ENCODE measurements around the gene SLC24A5. TPM values are rescaled to one million over a fixed set of nuclear protein-coding genes. Genes with fewer than 3 reads are reported as not detected.

Gene SLC24A5
- total RNA-seq, 1 experiment from 2014 or later = not detected

DNA sequence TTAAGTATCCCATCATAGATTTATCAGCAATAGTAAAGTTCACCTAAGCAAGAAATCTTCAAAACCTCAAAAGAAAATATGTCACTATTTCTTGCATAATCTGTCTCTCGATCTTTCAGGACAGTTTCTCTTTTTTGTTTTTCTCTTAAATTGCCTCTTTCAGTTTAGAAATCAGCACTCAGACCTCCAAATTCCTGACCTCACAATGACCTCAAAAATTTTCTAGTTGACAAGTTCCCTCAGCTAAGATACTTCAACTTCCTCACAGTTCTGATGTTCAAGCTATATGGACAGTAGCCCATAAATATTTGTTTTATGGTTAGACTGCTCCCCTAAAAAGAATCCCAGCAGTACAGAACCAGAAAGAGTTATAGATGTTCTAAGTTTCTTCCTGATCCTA, 24.1 kb downstream of the SLC24A5 start:
- no TSS peak for BruUV-seq (replicated peaks)
- CTCF ChIA-PET = no interaction called here

DNA sequence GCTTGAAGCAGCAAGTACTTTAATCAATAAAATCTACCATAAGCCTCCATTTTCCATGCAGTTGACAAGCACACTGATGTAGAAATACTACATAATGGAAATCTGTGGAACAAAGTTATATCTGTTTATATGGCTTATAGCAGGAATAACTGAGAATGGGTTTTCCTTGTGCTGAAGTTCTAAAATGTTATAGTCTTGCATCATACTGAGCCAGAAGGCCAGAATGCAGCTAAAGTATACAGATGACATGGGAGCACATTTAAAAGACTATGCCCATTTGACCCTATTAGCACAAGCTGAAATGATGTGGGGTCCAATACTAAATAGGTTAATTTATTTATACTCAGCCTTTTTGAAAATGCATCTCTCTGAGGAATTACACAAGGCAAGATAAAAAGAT, 25.1 kb downstream of the SLC24A5 start:
- intact Hi-C loops (cut with micrococcal nuclease; ENCODE audit: unreplicated experiment) = no loop called here
- Histone ChIP-seq H3K36me3 (ENCODE audit: control insufficient read depth, insufficient read depth, low read length) (no peaks in the 10 kb centered on the region), H3K27me3 (replicated peaks; ENCODE audit: control insufficient read depth, insufficient read depth, low read length) (no peaks in the 10 kb centered on the region), H3K4me3 (ENCODE audit: low read depth, low read length) (no peak overlapping the region), H3K9me3 (no peaks in the 10 kb centered on the region), H3K4me1 (no peaks in the 10 kb centered on the region)
- Mint-ChIP-seq H3K4me1 (ENCODE audit: low read depth, unreplicated experiment) (no peaks in the 10 kb centered on the region), H3K27me3 (ENCODE audit: insufficient read depth, unreplicated experiment) (no peaks in the 10 kb centered on the region), H3K36me3 (ENCODE audit: insufficient read depth, unreplicated experiment) (peaks cover 6% of the 10 kb centered on the region), H3K9me3 (ENCODE audit: unreplicated experiment) (no peaks in the 10 kb centered on the region), H3K27ac (ENCODE audit: unreplicated experiment) (no peak overlapping the region), H3K4me3 (ENCODE audit: unreplicated experiment) (no peak overlapping the region)
- CTCF ChIA-PET = no interaction called here
- POLR2A ChIA-PET = no interaction called here
- DNase-seq = no peak
- TF ChIP-seq, protein P1, sequence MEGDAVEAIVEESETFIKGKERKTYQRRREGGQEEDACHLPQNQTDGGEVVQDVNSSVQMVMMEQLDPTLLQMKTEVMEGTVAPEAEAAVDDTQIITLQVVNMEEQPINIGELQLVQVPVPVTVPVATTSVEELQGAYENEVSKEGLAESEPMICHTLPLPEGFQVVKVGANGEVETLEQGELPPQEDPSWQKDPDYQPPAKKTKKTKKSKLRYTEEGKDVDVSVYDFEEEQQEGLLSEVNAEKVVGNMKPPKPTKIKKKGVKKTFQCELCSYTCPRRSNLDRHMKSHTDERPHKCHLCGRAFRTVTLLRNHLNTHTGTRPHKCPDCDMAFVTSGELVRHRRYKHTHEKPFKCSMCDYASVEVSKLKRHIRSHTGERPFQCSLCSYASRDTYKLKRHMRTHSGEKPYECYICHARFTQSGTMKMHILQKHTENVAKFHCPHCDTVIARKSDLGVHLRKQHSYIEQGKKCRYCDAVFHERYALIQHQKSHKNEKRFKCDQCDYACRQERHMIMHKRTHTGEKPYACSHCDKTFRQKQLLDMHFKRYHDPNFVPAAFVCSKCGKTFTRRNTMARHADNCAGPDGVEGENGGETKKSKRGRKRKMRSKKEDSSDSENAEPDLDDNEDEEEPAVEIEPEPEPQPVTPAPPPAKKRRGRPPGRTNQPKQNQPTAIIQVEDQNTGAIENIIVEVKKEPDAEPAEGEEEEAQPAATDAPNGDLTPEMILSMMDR (IDR thresholded peaks at IDR 0.05; ENCODE audit: insufficient read depth in 1 of 2, low read depth in 1 of 2, low read length in 1 of 2, severe bottlenecking in 1 of 2, unreplicated experiment in 1 of 2) = no peak
- BruUV-seq (replicated peaks) = no TSS peak

More for the DNA sequence above, 24.1 kb downstream of the SLC24A5 start:
- POLR2A ChIA-PET = no interaction called here
- no peaks in the 10 kb centered on the region for H3K4me1 Mint-ChIP-seq (ENCODE audit: low read depth, unreplicated experiment)
- Histone ChIP-seq H3K36me3 (ENCODE audit: control insufficient read depth, insufficient read depth, low read length) (no peaks in the 10 kb centered on the region), H3K4me1 (no peaks in the 10 kb centered on the region), H3K27me3 (replicated peaks; ENCODE audit: control insufficient read depth, insufficient read depth, low read length) (no peaks in the 10 kb centered on the region), H3K4me3 (ENCODE audit: low read depth, low read length) (no peak overlapping the region), H3K9me3 (no peaks in the 10 kb centered on the region)
- intact Hi-C loops (cut with micrococcal nuclease; ENCODE audit: unreplicated experiment) = no loop called here
- no peak overlapping the region for H3K27ac Mint-ChIP-seq (ENCODE audit: unreplicated experiment)
- TF ChIP-seq, protein P1 (IDR thresholded peaks at IDR 0.05; ENCODE audit: insufficient read depth in 1 of 2, low read depth in 1 of 2, low read length in 1 of 2, severe bottlenecking in 1 of 2, unreplicated experiment in 1 of 2) = no peak
- peaks cover 6% of the 10 kb centered on the region for H3K36me3 Mint-ChIP-seq (ENCODE audit: insufficient read depth, unreplicated experiment)
- no peak for DNase-seq
- H3K9me3 Mint-ChIP-seq (ENCODE audit: unreplicated experiment) = no peaks in the 10 kb centered on the region
- no peak overlapping the region for H3K4me3 Mint-ChIP-seq (ENCODE audit: unreplicated experiment)
- H3K27me3 Mint-ChIP-seq (ENCODE audit: insufficient read depth, unreplicated experiment) = no peaks in the 10 kb centered on the region

DNA sequence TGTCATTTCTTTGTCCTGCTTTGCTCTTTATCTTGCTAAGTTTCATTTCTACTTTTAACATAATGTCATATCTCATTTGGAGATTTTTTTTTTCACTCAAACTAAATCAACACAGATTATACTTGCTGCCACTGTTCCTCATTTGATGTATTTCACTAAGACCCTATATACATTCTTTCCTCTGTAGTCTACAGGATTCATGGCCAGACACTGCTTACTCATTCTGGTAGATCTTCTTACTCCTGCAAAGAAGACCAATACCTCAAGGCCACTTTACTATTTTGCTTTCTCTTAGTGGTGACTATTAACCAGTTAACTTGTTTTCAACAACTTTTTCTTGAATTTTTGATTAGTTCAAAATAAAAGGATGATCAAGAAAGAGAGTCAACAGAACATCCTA, 26.6 kb downstream of the SLC24A5 start:
- Mint-ChIP-seq H3K9me3 (ENCODE audit: unreplicated experiment) (no peaks in the 10 kb centered on the region), H3K4me1 (ENCODE audit: low read depth, unreplicated experiment) (no peaks in the 10 kb centered on the region), H3K27me3 (ENCODE audit: insufficient read depth, unreplicated experiment) (no peaks in the 10 kb centered on the region), H3K36me3 (ENCODE audit: insufficient read depth, unreplicated experiment) (peaks cover 6% of the 10 kb centered on the region), H3K27ac (ENCODE audit: unreplicated experiment) (no peak overlapping the region), H3K4me3 (ENCODE audit: unreplicated experiment) (no peak overlapping the region)
- DNase-seq = no peak
- H3K9me3 ChIP-seq = no peaks in the 10 kb centered on the region
- BruUV-seq (replicated peaks) = no TSS peak
- TF ChIP-seq, protein P1 (IDR thresholded peaks at IDR 0.05; ENCODE audit: insufficient read depth in 1 of 2, low read depth in 1 of 2, low read length in 1 of 2, severe bottlenecking in 1 of 2, unreplicated experiment in 1 of 2) = no peak
- H3K4me3 ChIP-seq (ENCODE audit: low read depth, low read length) = no peak overlapping the region
- ChIA-PET CTCF (no interaction called here), POLR2A (no interaction called here)
- H3K27me3 ChIP-seq (replicated peaks; ENCODE audit: control insufficient read depth, insufficient read depth, low read length) = no peaks in the 10 kb centered on the region
- no peaks in the 10 kb centered on the region for H3K36me3 ChIP-seq (ENCODE audit: control insufficient read depth, insufficient read depth, low read length)
- no peaks in the 10 kb centered on the region for H3K4me1 ChIP-seq
- intact Hi-C loops (cut with micrococcal nuclease; ENCODE audit: unreplicated experiment) = no loop called here
